AG09309 (cell line): ENCODE results near the gene POLD4.

Source experiments
- DNase-seq: peaks from one replicate; pipeline ENCODE4 v3.0.0-alpha.2; 2010; ENCODE audit warnings: low read depth
- H3K4me3 ChIP-seq: 2 replicates; pipeline ENCODE4 v1.5.1; 2011; ENCODE audit warnings: mild to moderate bottlenecking, low read depth, low read length, moderate library complexity; ENCODE audit not compliant: control insufficient read depth
- CTCF ChIP-seq: IDR thresholded peaks from 2 replicates; pipeline ENCODE4 v1.5.1; 2011; ENCODE audit warnings: mild to moderate bottlenecking, low read depth, low read length, inconsistent platforms; ENCODE audit not compliant: insufficient read depth, control insufficient read depth; ENCODE audit errors: missing control alignments

The POLD4 gene

GRCh38 chr11:67313125-67313890 lies 40.0 kb downstream of the POLD4 start:
- no peak for DNase-seq
- TF ChIP-seq CTCF = no peak
- no peak overlapping the region for H3K4me3 ChIP-seq

GRCh38 chr11:67312187-67313021 lies 40.9 kb downstream of the POLD4 start:
- no peak for TF ChIP-seq CTCF
- no peak for DNase-seq
- H3K4me3 ChIP-seq = no peak overlapping the region

DNA sequence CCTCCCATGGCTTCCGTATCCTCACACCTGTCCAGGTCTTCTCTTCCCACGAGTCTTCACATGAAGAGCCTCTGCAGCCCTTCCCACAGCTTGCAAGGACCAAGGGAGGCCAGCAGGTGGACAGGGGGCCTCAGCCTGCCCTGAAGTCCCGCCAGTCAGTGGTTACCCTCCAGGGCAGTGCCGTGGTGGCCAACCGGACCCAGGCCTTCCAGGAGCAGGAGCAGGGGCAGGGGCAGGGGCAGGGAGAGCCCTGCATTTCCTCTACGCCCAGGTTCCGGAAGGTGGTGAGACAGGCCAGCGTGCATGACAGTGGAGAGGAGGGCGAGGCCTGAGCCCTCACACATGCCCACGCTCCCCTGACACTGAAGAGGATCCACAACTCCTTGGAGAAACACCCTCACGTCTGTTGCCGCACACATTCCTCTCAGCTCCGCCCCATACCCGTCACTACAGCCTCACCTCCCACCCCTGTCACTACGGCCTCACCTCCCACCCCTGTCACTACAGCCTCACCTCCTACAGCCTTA lies 41.7 kb downstream of the POLD4 start:
- no peak for TF ChIP-seq CTCF
- no peak overlapping the region for H3K4me3 ChIP-seq
- DNase-seq = no peak

DNA sequence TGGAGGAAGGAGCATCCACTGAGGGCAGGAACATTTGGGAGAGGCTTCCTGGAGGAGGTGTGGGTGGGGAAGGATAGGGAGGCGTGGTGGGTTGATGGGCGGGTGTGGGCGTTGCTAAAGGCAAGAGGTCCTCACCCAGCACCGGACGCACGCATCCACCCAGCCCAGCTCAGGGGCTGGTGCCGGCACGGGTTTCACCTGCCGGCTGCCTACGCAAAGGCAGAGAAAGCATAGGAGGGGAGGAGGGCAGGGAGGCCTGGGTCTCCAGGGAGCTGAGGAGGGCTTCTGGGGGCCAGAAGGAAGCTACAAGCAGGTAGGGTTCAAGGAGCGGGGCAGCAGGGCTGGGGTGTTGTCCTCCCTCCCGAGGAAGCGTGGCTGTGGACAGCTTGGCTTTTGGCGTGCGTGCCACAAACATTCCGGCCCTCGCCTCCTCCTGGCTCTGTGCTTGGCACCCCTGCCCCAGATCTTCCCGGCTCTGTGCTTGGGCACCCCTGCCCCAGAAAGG lies 42.2 kb downstream of the POLD4 start:
- H3K4me3 ChIP-seq = no peak overlapping the region
- no peak for TF ChIP-seq CTCF
- DNase-seq = no peak

- TF ChIP-seq CTCF = no peak
- no peak for DNase-seq
- H3K4me3 ChIP-seq = no peak overlapping the region
Measured at GRCh38 chr11:67310246-67311050, 42.9 kb downstream of the POLD4 start.

DNA sequence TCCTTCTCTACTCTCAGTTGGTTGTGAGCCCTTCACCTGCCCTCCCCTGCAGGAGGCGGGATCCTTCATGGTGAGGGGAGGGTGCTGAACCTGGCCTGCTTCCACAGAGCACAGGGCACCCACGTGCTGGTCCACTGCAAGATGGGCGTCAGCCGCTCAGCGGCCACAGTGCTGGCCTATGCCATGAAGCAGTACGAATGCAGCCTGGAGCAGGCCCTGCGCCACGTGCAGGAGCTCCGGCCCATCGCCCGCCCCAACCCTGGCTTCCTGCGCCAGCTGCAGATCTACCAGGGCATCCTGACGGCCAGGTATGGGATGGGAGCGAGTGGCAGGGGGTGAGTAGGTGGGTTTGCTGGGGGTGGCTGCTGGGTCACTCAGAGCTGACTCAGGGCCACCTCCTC lies 43.7 kb downstream of the POLD4 start:
- no peak for DNase-seq
- no peak for TF ChIP-seq CTCF
- no peak overlapping the region for H3K4me3 ChIP-seq
